Kidney (tissue), 14 donors: ENCODE results near the gene ASCL1. TPM values are rescaled to one million over a fixed set of nuclear protein-coding genes. Genes with fewer than 3 reads are reported as not detected.

Experiments
- DNase-seq, 5 donors: peaks; one replicate each; pipeline ENCODE4 v3.0.0-alpha.2; 2013 to 2020
- FAIRE-seq: peaks from 2 replicates; lab custom pipeline; 2012; peaks lifted over from hg19 to GRCh38; lab: Jason Lieb, UNC
- H3K27ac ChIP-seq, 2 donors: one replicate each; pipeline ENCODE4 v1.7.0; 2013; ENCODE audit warnings: low read depth in 2 of 2, low read length in 2 of 2, inconsistent platforms in 1 of 2
- H3K27me3 ChIP-seq: one replicate; pipeline ENCODE4 v1.7.1; 2013; ENCODE audit warnings: low read length, inconsistent platforms; ENCODE audit not compliant: control insufficient read depth, insufficient read depth
- H3K36me3 ChIP-seq, 3 donors: one replicate each; pipeline versions ENCODE4 v1.7.0 to v1.7.1; 2013; ENCODE audit warnings: low read length in 3 of 3, control low read depth in 1 of 3, inconsistent platforms in 1 of 3; ENCODE audit not compliant: insufficient read depth in 3 of 3, control insufficient read depth in 2 of 3
- H3K4me1 ChIP-seq, 3 donors: one replicate each; pipeline versions ENCODE4 v1.7.0 to v1.7.1; 2013; ENCODE audit warnings: low read length in 3 of 3, inconsistent platforms in 1 of 3, low read depth in 1 of 3; ENCODE audit not compliant: control insufficient read depth in 2 of 3, insufficient read depth in 2 of 3
- H3K4me3 ChIP-seq, 3 donors: one replicate each; pipeline versions ENCODE4 v1.7.0 to v1.8.1; 2013; ENCODE audit warnings: low read length in 3 of 3, control low read depth in 1 of 3, inconsistent platforms in 1 of 3
- H3K9ac ChIP-seq, 3 donors: one replicate each; pipeline versions ENCODE4 v1.7.0 to v1.7.1; 2013; ENCODE audit warnings: low read length in 3 of 3, control low read depth in 1 of 3, inconsistent platforms in 1 of 3
- H3K9me3 ChIP-seq, 3 donors: one replicate each; pipeline versions ENCODE4 v1.7.0 to v1.7.1; 2013; ENCODE audit warnings: low read length in 3 of 3, control low read depth in 1 of 3, inconsistent platforms in 1 of 3; ENCODE audit not compliant: control insufficient read depth in 2 of 3, insufficient read depth in 1 of 3
- intact Hi-C: fragments of 100-400 bp; cut with DNase I; formaldehyde crosslinking; loops from one replicate; pipeline ENCODE4 v1.11.1; 2022
- polyA plus RNA-seq: library from polyadenylated mRNA; stranded (reverse); fragments of 350-450 nt; fragmentation: Illumina TruSeq; extraction: RNeasy Lipid Tissue Mini Kit (QIAGEN cat#74804); gene quantifications from one replicate; pipeline ENCODE4 v1.2.3, GENCODE V29; 2014; ENCODE audit warnings: low read depth, low replicate concordance; ENCODE audit not compliant: insufficient read depth
- total RNA-seq: library from RNA; stranded (reverse); fragmentation: NEBNext Ultra II Directional; extraction: Animal tissue kit (Norgen Biotek cat#: 25700); gene quantifications from one replicate; pipeline ENCODE4 v1.2.1, GENCODE V29; 2021
- TF ChIP-seq, protein P1 (sequence below): IDR thresholded peaks from 3 replicates; pipeline ENCODE4 v1.5.1; 2012; ENCODE audit warnings: mild to moderate bottlenecking, moderate library complexity, borderline replicate concordance; ENCODE audit not compliant: insufficient read depth; ENCODE audit errors: extremely low read depth
- donor health status: control.
- donor health status: control.
- donor health status: control.
- donor health status: control.
- donor health status: control.
- donor health status: DM: yes; HTN: yes; CAD: no.
- donor health status: Normal renal cell carcinoma (clear cell type).

ASCL1 gene
- total and polyA plus RNA-seq, 2 donors from 2014 or later: not detected

DNA sequence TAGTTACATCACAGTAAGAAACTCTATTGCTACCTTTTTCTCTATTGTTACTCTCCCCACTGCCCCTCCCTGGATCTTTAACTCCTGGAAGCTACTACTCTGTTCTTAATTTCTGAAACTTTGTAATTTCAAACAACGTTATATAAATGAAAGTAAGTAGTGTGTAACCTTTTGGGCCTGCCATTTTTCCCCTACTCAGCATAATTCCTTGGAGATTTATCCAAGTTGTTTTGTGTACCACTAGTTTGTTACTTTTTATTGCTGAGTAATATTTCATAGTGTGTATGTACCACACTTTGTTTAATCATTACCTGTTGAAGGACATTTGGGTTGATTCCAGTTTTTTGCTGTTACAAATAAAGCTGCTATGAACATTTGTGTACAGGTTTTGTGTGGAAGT lies 37.9 kb downstream of the ASCL1 start:
- H3K4me1 ChIP-seq: no peaks in the 10 kb centered on the region
- no peak for FAIRE-seq
- no peak overlapping the region for H3K9ac ChIP-seq
- no peaks in the 10 kb centered on the region for H3K27me3 ChIP-seq
- no peak overlapping the region for H3K4me3 ChIP-seq
- no peak overlapping the region for H3K27ac ChIP-seq
- TF ChIP-seq, protein P1, sequence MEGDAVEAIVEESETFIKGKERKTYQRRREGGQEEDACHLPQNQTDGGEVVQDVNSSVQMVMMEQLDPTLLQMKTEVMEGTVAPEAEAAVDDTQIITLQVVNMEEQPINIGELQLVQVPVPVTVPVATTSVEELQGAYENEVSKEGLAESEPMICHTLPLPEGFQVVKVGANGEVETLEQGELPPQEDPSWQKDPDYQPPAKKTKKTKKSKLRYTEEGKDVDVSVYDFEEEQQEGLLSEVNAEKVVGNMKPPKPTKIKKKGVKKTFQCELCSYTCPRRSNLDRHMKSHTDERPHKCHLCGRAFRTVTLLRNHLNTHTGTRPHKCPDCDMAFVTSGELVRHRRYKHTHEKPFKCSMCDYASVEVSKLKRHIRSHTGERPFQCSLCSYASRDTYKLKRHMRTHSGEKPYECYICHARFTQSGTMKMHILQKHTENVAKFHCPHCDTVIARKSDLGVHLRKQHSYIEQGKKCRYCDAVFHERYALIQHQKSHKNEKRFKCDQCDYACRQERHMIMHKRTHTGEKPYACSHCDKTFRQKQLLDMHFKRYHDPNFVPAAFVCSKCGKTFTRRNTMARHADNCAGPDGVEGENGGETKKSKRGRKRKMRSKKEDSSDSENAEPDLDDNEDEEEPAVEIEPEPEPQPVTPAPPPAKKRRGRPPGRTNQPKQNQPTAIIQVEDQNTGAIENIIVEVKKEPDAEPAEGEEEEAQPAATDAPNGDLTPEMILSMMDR: no peak
- intact Hi-C loops: no loop called here
- DNase-seq: no peak
- peaks cover 0 to 2% (median 0%) of the 10 kb centered on the region in 3 donors for H3K9me3 ChIP-seq
- H3K36me3 ChIP-seq: no peaks in the 10 kb centered on the region

Other genes with a start within 250 kb of the ASCL1 start
- 8.7 TPM for gene PAH, start 40.4 kb upstream of the ASCL1 start, total RNA-seq
- 193 TPM for gene PAH, start 40.4 kb upstream of the ASCL1 start, polyA plus RNA-seq